GM21447 (cell line): ENCODE results near the gene LUZP2.

Experiments used
- ATAC-seq: cut with Tn5 transposase; IDR thresholded peaks from one replicate; pipeline ENCODE4 v1.9.1; 2021; ENCODE audit not compliant: unreplicated experiment

Gene LUZP2

DNA sequence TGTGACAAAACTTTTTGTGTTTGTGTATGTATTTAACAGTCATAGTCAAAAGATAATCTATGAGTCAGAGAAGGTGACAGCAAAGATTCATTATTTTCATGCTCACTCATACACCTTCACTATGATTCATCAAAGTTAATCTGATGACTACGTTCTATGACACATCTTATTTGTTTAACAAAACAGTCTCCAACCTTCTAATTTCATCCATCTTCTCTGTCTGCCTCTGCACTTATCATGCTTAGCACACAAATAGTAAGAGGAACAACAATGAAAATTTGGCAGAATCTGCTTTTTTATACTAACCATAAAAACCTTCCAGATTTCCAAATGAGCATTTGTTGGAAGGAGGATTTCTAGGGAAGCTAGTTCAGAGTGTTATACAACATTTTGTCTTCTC is 568.9 kb downstream of the LUZP2 start:
- no peak for ATAC-seq

- ATAC-seq = no peak
These were observed 569.9 kb downstream of the LUZP2 start for GRCh38 chr11:25066706-25067105.

DNA sequence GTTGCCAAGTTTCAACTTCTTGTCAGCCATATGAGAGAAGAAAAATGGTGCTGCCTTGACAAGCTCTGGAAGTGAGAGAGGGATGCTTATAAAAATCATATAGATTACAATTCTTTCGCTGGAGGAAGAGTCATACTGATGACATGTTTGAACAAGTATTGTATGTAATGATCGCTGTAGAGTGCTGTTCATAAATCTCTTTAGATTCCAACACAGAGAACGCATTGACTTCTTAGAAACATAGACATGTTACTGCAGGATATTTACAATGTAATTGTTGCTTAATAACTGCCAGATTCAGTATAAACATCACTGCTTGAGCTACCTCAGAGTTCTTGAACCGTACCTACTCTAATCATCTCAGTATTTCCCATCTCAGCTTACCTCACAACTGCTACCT is 571.6 kb downstream of the LUZP2 start:
- no peak for ATAC-seq

- ATAC-seq = no peak
These were observed 597.4 kb downstream of the LUZP2 start for GRCh38 chr11:25094085-25094802.

GRCh38 chr11:25119416-25119815 is 622.6 kb downstream of the LUZP2 start:
- no peak for ATAC-seq
